ENCODE results near the gene HS6ST1.

HS6ST1 gene

GRCh38 chr2:128264881-128265607, 53.6 kb downstream of the HS6ST1 start:
- Histone ChIP-seq H3K4me2 (ENCODE audit: low read length) (no peak overlapping the region), H3K79me2 (peaks cover 4% of the 10 kb centered on the region), H3K27ac (no peak overlapping the region), H3K9me3 (ENCODE audit: control insufficient read depth, low read length) (no peaks in the 10 kb centered on the region), H3K36me3 (ENCODE audit: control insufficient read depth, insufficient read depth, low read length) (no peaks in the 10 kb centered on the region), H3K27me3 (ENCODE audit: control insufficient read depth, insufficient read depth, low read length) (no peaks in the 10 kb centered on the region), H2AFZ (no peak overlapping the region), H3K9ac (no peak overlapping the region), H3K4me3 (ENCODE audit: low read depth, low read length) (no peak overlapping the region), H3K4me1 (no peaks in the 10 kb centered on the region)
- TF ChIP-seq CTCF (IDR thresholded peaks at IDR 0.05): no peak

GRCh38 chr2:128263902-128264331, 54.8 kb downstream of the HS6ST1 start:
- no peaks in the 10 kb centered on the region for H3K9me3 ChIP-seq (ENCODE audit: control insufficient read depth, low read length)
- TF ChIP-seq CTCF (IDR thresholded peaks at IDR 0.05): no peak
- H3K79me2 ChIP-seq: peaks cover 2% of the 10 kb centered on the region
- H3K4me3 ChIP-seq (ENCODE audit: low read depth, low read length): no peak overlapping the region
- no peak overlapping the region for H3K4me2 ChIP-seq (ENCODE audit: low read length)
- H3K4me1 ChIP-seq: no peaks in the 10 kb centered on the region
- no peaks in the 10 kb centered on the region for H3K36me3 ChIP-seq (ENCODE audit: control insufficient read depth, insufficient read depth, low read length)
- H3K9ac ChIP-seq: no peak overlapping the region
- H2AFZ ChIP-seq: no peak overlapping the region
- no peak overlapping the region for H3K27ac ChIP-seq
- H3K27me3 ChIP-seq (ENCODE audit: control insufficient read depth, insufficient read depth, low read length): no peaks in the 10 kb centered on the region

- no peaks in the 10 kb centered on the region for H3K9me3 ChIP-seq (ENCODE audit: control insufficient read depth, low read length)
- no peaks in the 10 kb centered on the region for H3K79me2 ChIP-seq
- no peak overlapping the region for H2AFZ ChIP-seq
- H3K36me3 ChIP-seq (ENCODE audit: control insufficient read depth, insufficient read depth, low read length): no peaks in the 10 kb centered on the region
- no peak overlapping the region for H3K4me2 ChIP-seq (ENCODE audit: low read length)
- H3K9ac ChIP-seq: no peak overlapping the region
- H3K27me3 ChIP-seq (ENCODE audit: control insufficient read depth, insufficient read depth, low read length): no peaks in the 10 kb centered on the region
- TF ChIP-seq CTCF (IDR thresholded peaks at IDR 0.05): no peak
- no peak overlapping the region for H3K4me3 ChIP-seq (ENCODE audit: low read depth, low read length)
- no peaks in the 10 kb centered on the region for H3K4me1 ChIP-seq
- H3K27ac ChIP-seq: no peak overlapping the region
Measured at GRCh38 chr2:128262315-128263253, 56.1 kb downstream of the HS6ST1 start.

GRCh38 chr2:128261245-128262128, 57.2 kb downstream of the HS6ST1 start:
- Histone ChIP-seq H3K9me3 (ENCODE audit: control insufficient read depth, low read length) (no peaks in the 10 kb centered on the region), H3K27ac (no peak overlapping the region), H3K4me2 (ENCODE audit: low read length) (no peak overlapping the region), H3K27me3 (ENCODE audit: control insufficient read depth, insufficient read depth, low read length) (no peaks in the 10 kb centered on the region), H3K9ac (no peak overlapping the region), H3K4me1 (no peaks in the 10 kb centered on the region), H3K79me2 (no peaks in the 10 kb centered on the region), H3K36me3 (ENCODE audit: control insufficient read depth, insufficient read depth, low read length) (no peaks in the 10 kb centered on the region), H2AFZ (no peak overlapping the region), H3K4me3 (ENCODE audit: low read depth, low read length) (no peak overlapping the region)
- no peak for TF ChIP-seq CTCF (IDR thresholded peaks at IDR 0.05)
